GM21786 (cell line): ENCODE data around the gene DISP2.

Experiments
- ATAC-seq: cut with Tn5 transposase; IDR thresholded peaks from one replicate; pipeline ENCODE4 v1.9.1; 2021; ENCODE audit not compliant: unreplicated experiment

Gene DISP2, protein sequence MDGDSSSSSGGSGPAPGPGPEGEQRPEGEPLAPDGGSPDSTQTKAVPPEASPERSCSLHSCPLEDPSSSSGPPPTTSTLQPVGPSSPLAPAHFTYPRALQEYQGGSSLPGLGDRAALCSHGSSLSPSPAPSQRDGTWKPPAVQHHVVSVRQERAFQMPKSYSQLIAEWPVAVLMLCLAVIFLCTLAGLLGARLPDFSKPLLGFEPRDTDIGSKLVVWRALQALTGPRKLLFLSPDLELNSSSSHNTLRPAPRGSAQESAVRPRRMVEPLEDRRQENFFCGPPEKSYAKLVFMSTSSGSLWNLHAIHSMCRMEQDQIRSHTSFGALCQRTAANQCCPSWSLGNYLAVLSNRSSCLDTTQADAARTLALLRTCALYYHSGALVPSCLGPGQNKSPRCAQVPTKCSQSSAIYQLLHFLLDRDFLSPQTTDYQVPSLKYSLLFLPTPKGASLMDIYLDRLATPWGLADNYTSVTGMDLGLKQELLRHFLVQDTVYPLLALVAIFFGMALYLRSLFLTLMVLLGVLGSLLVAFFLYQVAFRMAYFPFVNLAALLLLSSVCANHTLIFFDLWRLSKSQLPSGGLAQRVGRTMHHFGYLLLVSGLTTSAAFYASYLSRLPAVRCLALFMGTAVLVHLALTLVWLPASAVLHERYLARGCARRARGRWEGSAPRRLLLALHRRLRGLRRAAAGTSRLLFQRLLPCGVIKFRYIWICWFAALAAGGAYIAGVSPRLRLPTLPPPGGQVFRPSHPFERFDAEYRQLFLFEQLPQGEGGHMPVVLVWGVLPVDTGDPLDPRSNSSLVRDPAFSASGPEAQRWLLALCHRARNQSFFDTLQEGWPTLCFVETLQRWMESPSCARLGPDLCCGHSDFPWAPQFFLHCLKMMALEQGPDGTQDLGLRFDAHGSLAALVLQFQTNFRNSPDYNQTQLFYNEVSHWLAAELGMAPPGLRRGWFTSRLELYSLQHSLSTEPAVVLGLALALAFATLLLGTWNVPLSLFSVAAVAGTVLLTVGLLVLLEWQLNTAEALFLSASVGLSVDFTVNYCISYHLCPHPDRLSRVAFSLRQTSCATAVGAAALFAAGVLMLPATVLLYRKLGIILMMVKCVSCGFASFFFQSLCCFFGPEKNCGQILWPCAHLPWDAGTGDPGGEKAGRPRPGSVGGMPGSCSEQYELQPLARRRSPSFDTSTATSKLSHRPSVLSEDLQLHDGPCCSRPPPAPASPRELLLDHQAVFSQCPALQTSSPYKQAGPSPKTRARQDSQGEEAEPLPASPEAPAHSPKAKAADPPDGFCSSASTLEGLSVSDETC (N-terminal part only)

DNA sequence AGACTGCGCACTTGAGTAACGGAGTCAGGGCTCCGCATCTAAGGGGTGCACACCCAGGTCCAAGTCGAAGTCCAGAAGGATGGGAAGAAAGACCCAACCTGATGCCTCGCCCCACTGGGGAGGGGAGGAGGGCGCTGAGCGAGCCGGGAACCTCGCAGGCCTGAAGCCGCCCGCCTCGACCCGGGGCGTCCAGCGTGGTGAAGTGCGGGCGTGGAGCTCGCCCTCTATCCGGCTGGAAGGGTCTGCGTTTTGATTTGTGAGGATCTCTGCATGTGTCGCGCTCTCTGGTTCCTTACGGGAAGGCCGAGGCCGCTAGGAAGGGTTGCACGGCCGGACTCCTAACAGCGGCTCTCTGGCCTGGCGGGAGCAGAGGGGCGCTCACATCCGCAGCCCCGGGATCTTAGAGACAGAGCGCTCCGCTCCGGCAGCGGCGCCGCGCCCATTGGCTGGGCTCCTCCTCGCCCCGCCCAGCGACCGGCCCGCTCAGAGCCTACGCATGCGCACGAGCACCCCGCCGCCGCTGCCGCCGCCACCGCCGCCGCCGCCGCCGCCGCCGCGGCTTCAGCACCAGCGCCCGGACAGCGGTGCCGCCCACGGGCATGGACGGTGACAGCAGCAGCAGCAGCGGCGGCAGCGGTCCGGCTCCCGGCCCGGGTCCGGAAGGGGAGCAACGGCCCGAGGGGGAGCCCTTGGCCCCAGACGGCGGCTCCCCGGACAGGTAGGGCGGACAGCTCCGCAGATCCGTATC, at the start of gene DISP2:
Gene DISP2 (plus strand): TSS at position 497 of the 748 bp plus-strand sequence. CDS start 103 bp downstream, at position 600.
- peak; percentile 82 for ATAC-seq

DNA sequence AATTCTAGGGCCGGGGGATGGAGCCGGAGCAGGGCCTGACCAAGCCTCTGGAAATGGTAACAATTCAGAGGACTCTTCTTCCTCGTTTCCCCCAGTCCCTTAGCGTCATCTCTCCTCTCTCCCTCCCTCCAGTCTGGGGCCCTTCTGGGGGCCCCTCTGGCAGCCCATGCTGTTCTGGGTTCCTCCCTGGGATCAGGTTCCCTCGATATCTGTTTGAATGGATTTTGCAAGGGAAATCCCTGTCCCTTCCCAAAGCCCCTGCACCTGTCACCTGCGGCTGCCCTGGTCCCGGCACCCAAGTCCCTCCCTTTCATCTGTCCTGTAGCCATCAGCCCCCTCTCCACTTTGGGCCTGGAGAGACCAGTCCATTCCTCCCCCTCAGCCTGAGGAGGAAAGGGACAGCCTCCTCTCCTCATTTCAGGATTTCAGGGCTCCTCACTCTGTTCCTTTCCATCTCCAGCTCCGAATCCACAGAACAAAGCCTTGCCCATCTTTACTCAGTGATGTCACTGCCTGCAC, 48.6 kb upstream of the DISP2 start:
- no peak for ATAC-seq

DNA sequence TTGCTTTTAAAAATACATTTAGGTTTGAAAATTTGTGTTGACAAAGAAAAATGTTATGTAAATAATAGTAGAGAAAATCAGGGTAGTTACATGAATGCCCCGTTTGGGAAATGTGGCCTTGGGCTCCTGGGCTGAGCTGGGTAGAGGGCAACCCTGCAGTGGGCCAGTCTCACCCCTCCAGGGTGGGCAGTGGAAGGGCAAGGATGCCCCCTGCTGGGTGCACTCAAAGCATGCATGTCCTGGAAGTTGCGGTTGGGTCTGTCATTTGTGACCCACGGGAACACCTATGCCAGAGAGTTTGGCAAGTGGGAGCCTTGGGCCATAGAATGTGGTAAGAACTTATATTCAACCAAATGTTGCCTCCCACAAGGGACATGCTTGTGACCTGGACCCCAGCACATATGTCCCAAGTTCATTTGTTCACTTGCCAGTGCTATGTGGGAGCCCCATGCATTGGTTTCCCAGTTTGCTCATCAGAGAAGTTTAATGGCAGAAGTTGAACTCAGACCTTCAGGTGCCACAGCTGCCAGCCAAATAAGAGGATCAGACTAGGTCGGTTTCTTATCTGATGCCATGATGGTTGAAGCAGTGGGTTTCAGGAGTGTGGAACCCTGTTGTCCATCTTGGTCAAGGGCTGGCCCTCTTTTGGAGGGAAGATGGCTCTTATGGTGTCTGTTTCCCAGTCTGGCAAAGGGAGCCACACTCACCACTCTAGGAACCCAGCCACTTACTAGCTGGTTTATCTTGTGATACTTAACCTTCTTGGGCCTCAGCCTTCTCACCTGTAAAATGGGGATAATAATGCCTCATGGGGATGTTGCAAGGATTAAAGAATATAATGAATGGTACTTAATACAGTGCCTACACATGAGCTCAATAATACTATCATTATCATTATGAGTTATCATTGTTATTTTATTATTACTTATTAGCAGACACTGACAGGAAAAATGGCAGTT, 47.7 kb upstream of the DISP2 start:
- no peak for ATAC-seq

DNA sequence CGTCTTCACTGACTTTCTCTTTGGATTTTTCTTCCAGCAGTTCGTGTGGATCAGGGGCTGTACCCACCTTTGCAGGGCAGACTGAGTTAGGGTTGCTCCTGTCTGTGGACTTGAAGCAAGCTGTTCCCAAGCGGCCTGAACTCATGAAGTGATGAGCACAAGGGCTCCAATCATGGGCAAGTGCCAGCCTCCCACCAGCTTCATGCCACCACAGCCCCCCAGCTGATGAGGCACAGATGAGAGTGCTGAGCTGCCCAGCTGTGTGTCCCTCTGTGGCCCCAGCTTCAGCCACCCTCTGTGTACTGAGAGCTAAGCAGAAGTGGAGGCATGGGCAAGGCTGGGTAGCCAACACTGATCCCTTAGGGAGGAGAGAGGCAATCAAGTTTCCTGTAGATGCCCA, 47.0 kb upstream of the DISP2 start:
- ATAC-seq, result no peak

DNA sequence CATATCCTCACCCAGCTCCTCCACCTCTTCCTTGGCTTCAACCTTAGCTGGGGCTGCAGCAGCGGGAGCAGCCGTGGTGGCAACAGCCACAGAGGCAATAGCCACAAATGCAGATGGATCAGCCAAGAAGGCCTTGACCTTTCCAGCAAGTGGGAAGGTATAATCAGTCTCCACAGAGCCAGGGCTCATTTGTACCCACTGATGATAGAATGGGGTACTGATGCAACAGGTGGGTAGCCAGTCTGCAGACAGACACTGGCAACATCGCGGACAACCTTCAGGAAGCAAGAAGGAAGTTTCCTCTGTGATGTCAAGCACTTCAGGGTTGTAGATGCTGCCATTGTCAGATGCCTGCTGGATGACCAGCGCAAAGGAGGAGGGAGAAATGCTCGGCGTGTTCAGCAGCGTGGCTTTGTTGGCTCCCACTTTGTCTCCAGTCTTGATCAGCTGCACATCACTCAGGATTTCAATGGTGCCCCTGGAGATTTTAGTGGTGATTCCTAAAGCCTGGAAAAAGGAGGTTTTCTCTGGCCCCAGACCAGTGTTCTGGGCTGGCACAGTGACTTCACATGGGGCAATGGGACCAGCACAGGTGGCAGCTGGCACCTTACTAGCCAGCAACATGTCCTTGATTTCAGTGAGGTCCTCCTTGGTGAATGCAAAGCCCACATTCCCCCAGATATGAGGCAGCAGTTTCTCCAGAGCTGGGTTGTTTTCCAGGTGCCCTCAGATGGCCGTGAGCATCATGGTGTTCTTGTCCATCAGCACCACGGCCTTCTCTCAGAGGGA, 45.5 kb upstream of the DISP2 start:
- ATAC-seq, result no peak

DNA sequence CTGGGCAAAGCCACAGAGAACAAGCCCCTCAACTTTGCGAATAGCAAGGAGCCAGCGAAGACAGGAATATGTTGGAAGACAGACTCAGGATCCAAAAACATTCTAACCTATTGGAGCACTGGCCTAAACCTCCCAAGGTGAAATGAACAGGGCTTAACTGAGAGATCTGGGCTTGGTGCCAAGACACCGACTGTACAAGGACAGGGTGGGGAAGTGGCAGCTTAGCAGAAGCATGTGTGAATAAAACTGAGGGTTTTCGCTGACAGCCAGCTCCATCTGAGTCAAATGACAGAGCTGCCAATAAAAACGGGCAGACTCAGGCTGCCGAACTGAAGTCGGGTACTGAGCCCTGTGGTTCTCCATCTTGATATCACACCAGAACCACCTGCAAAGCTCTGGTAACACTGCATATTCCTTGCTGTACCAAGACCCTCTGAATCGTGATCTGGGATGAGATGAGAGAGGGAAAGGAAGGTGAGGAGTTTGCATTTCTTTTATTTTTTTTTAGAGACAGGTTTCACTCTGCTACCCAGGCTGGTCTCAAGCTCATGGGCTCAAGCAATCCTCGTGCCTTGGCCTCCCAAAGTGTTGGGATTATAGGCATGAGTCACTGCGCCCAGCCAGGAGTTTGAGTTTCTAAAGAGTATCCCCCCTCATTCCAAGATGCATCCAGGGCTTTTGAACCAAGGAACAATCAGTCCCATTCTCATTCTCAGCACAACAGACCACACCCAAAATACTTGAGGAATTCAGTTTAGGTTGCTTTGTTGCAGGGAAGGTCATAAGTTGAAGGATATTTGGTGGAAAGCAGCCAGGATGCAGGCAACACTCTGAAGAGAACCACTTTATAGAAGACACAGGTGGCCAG, 44.3 kb upstream of the DISP2 start:
- ATAC-seq, result no peak

DNA sequence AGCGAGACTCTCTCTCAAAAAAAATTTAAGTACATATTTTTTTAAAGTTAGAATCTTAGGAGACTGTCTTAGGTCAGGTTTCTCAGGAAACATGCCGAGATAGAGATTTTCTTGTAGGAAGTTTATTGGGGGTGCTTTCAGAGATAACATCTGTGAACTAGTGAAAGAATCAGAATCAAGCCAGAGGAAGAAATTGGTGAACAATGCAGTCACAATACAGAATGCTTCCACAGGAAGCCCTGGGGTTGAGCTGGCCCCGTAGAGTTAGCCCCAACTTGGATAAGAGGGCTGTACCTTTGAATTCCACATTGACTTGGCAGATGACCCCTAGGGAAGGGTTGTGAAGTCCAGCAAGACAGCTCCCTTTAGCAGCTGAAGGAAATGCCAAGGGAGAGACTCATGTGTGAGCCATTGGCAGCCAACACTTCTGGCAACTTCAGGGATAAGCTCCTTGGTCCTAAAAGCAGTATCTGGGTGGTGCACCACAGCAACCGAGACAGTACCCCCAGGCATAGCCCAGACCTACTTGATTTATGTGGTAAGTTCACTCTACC, 43.2 kb upstream of the DISP2 start:
- ATAC-seq, result no peak

DNA sequence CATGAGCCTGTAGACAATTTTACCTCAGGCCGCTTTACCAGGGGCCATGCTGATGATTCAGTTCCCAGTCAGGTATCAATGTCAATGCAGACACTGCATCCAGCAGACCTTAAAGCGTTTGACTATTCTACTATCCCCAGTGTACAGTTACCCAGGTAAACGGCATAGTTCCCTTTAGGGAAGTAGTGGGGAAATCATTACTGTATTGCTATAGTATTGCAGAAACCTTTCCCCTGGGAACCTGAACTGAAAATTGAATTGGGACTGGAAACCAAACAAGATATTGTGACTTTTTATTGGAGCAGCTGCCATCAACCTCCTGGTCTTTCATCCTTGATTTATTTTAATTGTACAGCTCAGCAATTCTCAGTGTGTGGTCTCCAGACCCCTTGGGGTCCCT, 41.1 kb upstream of the DISP2 start:
- no peak for ATAC-seq

DNA sequence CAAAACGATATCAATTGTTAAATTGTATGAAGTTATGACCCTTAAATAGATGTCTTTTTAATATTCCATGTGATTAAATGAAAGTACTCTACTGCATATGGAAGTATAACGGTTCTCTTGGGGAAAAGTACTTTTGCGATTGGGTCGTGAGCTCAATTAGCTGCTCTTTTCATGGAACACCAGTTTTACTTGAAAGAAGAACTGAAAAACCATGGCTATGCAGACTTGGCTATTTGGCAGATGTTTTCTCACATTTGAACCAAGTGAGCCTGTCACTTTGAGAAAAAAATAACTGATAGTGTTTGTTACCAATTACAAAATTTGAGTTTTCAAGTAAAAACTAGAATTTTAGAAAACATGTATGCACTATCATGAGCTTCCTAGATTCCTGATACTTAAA, 40.4 kb upstream of the DISP2 start:
- no peak for ATAC-seq

DNA sequence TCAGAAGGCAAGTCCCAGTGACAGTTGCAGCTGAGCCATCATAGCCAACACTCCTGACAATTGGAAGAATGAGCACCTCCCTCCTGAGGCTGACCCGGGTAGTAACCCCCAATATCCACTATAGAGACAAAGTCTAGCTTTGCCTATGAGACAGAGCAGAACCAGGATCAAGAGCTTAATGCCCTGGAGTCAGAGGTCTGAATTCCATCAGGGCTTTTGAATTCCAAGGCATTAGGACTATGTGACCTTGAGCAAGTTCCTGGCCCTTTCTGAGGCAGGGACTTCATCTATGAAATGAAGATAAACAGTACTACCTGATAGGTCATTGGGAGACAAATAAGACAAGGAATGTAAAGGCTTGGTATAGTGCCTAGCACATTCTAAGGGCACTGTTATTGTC, 37.6 kb upstream of the DISP2 start:
- ATAC-seq, result no peak

DNA sequence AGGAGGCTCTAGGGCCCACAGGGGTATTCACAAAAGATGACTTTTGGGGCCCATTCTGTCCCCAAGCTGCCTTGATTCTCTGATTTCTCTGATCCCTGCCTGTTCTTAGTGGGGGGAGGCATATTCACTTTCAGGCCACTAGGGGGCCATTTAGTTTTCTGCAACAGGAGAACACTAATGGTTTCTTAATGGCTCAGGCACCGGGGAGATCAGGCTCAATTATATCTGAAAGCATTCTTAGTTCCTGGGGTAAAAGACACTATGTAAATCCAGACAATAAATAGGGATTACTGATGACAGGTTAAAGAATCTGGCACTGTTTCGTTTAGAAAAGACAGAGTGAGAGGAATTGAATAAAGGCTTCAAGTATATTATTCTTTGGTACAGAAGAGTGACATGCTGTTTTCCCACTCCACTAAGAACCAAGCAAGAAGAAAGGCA, 37.1 kb upstream of the DISP2 start:
- ATAC-seq, result no peak

DNA sequence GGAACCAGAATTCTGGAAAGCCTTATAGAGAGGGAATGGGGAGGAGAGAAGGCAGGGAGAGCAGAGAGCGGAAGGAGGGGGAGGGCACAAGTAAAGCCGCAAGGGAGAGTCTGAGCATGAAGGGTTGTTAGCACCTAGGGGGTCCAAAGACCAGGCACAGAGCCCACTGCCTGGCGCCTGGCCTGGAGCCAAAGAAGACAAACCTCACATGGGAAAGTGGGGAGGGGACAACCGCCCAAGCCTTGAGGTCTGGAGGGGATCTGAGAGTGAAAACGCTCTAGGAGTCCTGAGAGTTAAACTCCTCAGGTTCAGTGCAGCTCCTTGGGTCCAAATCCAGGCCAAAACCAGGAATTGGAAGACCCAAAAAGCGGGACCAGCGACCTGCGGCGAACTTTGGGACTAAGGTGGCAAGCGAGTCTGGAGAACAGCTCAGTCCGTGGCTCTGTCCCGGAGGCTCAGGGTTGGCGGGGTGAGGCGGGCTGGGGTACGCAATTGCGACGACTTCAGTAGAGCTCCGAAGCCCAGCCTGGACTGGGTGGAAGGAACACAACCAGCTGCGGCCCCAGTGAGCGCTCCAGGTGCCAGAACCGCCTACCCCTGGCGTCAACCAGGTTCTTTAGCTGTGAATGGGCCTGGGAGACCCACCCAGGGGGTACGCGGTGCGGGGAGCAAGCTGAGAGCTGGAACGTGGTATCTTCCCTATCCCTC, 35.3 kb upstream of the DISP2 start:
- ATAC-seq, result no peak

DNA sequence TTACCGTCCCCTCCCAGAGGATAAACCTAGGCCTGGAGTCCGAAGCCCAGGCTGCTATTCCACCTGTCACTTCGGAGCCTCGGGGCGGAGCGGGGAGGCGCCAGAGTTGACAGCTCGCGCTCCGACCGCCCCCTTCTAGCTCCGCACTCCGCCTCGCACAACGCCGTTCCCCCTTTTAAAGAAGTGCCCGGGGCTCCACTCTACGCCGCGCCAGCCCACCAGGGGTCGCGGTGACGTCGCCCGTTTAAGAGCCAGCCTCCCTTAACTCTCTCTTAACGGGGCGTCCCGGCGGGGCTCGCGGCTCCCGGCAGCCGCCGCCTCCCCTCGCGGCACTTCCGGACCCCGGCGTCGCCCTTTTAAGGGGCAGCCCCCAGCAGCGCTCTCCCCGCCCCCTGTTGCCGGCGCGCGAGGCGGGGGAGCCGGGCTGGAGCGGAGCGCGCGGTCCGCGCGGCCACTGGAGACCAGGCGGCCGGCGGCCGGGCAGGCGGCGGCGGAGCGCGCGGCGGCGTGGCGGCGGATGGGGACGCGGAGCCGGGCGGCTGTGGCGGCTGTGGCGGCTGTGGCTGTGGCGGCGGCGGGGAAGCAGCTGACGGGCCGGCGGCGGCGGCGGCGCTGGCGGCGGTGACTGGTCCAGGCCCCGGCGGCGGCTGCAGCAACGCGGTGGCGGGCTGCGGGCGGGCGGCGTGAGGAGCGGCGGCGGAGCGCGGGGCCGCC, 34.6 kb upstream of the DISP2 start, which contains the start of gene INAFM2:
Gene INAFM2 (plus strand): TSS at position 454 of the 714 bp plus-strand sequence. CDS start 364 bp downstream, outside the sequence.
- peak; percentile 83 for ATAC-seq

DNA sequence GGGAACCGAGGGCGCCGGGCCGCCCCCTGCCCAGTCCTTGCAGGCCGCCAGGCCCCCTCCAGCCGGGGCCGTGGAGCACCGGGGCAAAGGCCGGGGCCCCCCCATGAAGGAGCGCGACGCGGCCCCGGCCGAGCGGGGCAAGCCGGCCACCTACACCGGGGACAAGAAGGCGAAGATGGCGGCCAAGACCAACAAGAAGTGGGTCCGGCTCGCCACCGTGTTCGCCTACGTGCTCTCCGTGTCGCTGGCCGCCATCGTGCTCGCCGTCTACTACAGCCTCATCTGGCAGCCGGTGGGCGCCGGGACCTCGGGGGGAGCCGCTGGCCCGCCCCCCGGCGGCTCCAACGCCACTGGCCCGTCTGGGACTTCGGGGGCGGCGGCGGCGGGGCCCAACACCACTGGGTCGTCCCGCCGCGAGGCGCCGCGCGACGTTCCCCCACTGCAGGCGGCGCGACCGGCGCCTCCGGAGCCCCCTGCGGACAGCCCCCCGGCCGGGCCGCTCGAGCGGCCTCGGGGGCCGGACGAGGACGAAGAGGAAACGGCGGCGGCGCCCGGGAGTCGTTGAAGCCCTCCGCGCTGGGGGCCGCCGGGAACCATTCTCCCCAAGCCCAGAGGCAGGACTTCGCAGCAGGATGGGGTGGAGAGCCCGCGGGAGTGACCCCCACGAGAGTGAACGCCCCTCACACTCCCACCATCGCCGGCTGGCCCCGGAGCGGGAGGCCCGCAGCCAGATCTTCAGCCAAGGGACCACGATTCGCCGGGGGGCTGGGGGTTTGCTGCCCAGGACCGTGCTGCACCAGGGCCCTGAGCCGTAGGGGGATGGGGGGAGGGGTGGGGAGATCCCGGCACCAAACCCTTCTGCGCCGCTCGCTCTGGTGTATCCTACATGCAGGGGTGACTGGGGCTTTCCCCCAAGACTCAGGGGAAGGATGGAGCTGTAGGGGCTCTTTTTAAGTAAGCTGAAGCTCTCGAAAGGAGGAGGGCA, 33.8 kb upstream of the DISP2 start:
- ATAC-seq, result no peak
